K562 (cell line): ENCODE data around the gene ABI2. TPM values are rescaled to one million over a fixed set of nuclear protein-coding genes. Genes with fewer than 3 reads are reported as not detected.

Experiments used
- ATAC-seq: fragments of 200-7000 bp; cut with Tn5 transposase; 3 replicates; pipeline ENCODE4 v1.9.1; 2020; ENCODE audit warnings: moderate library complexity
- BruUV-seq: library from RNA; stranded (reverse); fragments of 400-500 nt; replicated peaks from 2 replicates; lab custom pipeline; 2021; lab: Mats Ljungman, UMichigan
- CTCF ChIA-PET: fragments of 300-600 bp; formaldehyde crosslinking; extraction: SDS; loops from one replicate; lab custom pipeline; 2021; ENCODE audit warnings: low intra/inter-chr PET ratio; lab: Yijun Ruan, JAX
- POLR2A ChIA-PET: fragments of 300-600, 350-650 bp; sonication (Branson Sonifier 250); formaldehyde crosslinking; extraction: SDS; loops from one replicate; lab custom pipeline; 2021; ENCODE audit warnings: antibody characterized with exemption, inconsistent platforms; lab: Yijun Ruan, JAX
- DNase-seq, 4 experiments: peaks; one replicate each; pipeline versions ENCODE4 v3.0.0 to v3.0.0-alpha.2; 2011 to 2018; ENCODE audit warnings: low spot score in 3 of 4, mixed read lengths in 3 of 4; ENCODE audit errors: extremely low read depth in 1 of 4
- FAIRE-seq: peaks from 2 replicates; lab custom pipeline; 2011; peaks lifted over from hg19 to GRCh38; lab: Jason Lieb, UNC
- H2AFZ ChIP-seq: 2 replicates; pipeline ENCODE4 v1.6.0; 2011; ENCODE audit warnings: low read depth, low read length, control low read depth, inconsistent platforms
- H3K27ac ChIP-seq: fragments of 200-600 bp; 3 replicates; pipeline ENCODE4 v1.8.0; 2011; ENCODE audit warnings: low read depth, mild to moderate bottlenecking, control low read depth, inconsistent platforms, low read length, moderate library complexity, mixed read lengths; ENCODE audit errors: extremely low read depth
- H3K27me3 ChIP-seq, 2 experiments: fragments of 300-600 bp in 1 of 2; 2 replicates in 1 of 2; 3 replicates in 1 of 2; pipeline versions ENCODE4 v1.6.0 to v1.8.0; 2011; ENCODE audit warnings: inconsistent platforms in 2 of 2, low read length in 2 of 2, mild to moderate bottlenecking in 1 of 2, mixed read lengths in 1 of 2, moderate library complexity in 1 of 2; ENCODE audit not compliant: control insufficient read depth in 2 of 2, insufficient read depth in 2 of 2
- H3K36me3 ChIP-seq: fragments of 300-600 bp; 3 replicates; pipeline ENCODE4 v1.8.0; 2011; ENCODE audit warnings: mild to moderate bottlenecking, low read length, inconsistent platforms; ENCODE audit not compliant: control insufficient read depth, insufficient read depth
- H3K4me1 ChIP-seq, 2 experiments: fragments of 200-600 bp in 1 of 2; replicated peaks in 1 of 2; 2 replicates in 1 of 2; 3 replicates in 1 of 2; pipeline versions ENCODE4 v1.5.1 to v1.8.0; 2011; ENCODE audit warnings: inconsistent platforms in 2 of 2, low read length in 2 of 2, mild to moderate bottlenecking in 1 of 2, mixed read lengths in 1 of 2, moderate library complexity in 1 of 2; ENCODE audit not compliant: control insufficient read depth in 2 of 2, insufficient read depth in 2 of 2
- H3K4me2 ChIP-seq: 2 replicates; pipeline ENCODE4 v1.6.1; 2011; ENCODE audit warnings: low read length, control low read depth, inconsistent platforms, mixed read lengths; ENCODE audit not compliant: insufficient read depth
- H3K4me3 ChIP-seq: fragments of 200-600 bp; sonication (generic), shearing (Covaris generic); 2 replicates; pipeline ENCODE4 v1.5.1; 2016; ENCODE audit warnings: control low read depth, inconsistent platforms
- H3K79me2 ChIP-seq: fragments of 200-600 bp; 3 replicates; pipeline ENCODE4 v1.8.0; 2011; ENCODE audit warnings: low read length, inconsistent platforms; ENCODE audit not compliant: control insufficient read depth, insufficient read depth
- H3K9ac ChIP-seq, 2 experiments: 2 replicates each; pipeline versions ENCODE4 v1.6.0 to v1.6.1; 2011; ENCODE audit warnings: low read depth in 2 of 2, low read length in 2 of 2, control low read depth in 1 of 2, inconsistent platforms in 1 of 2, mild to moderate bottlenecking in 1 of 2, mixed read lengths in 1 of 2; ENCODE audit not compliant: insufficient read depth in 1 of 2
- H3K9me1 ChIP-seq: one replicate; pipeline ENCODE4 v1.6.0; 2011; ENCODE audit warnings: inconsistent platforms, mild to moderate bottlenecking, low read length, moderate library complexity; ENCODE audit not compliant: control insufficient read depth, insufficient read depth
- H3K9me3 ChIP-seq: replicated peaks from 2 replicates; pipeline ENCODE4 v1.5.1; 2011; ENCODE audit warnings: low read depth, low read length, inconsistent platforms; ENCODE audit not compliant: control insufficient read depth, insufficient read depth
- H4K20me1 ChIP-seq: replicated peaks from 2 replicates; pipeline ENCODE4 v1.6.1; 2011; ENCODE audit warnings: low read length, inconsistent platforms, mixed read lengths; ENCODE audit not compliant: control insufficient read depth, insufficient read depth
- CAMTA2 ChIP-seq: fragments of 250-450 bp; sonication (Bioruptor Pico); conservative IDR thresholded peaks from 2 replicates; pipeline ENCODE4 v1.5.1; 2022
- CBFA2T2 ChIP-seq: fragments of 450-650 bp; conservative IDR thresholded peaks from 2 replicates; pipeline ENCODE4 v1.6.1; 2017; ENCODE audit warnings: mild to moderate bottlenecking
- CTCF ChIP-seq, 3 experiments: IDR thresholded peaks in 2 of 3; conservative IDR thresholded peaks in 1 of 3; 2 replicates each; pipeline ENCODE4 v1.5.1; 2011 to 2012; ENCODE audit warnings: low read length in 3 of 3, mild to moderate bottlenecking in 3 of 3, control low read depth in 2 of 3, improper control_type of control experiment in 1 of 3, inconsistent platforms in 1 of 3, low read depth in 1 of 3, mixed read lengths in 1 of 3, moderate library complexity in 1 of 3; ENCODE audit not compliant: insufficient read depth in 2 of 3
- HNRNPUL1 ChIP-seq: fragments of 200-400 bp; formaldehyde crosslinking; IDR thresholded peaks from 2 replicates; pipeline ENCODE4 v1.6.1; 2017; ENCODE audit warnings: low read length
- RAD21 ChIP-seq, 2 experiments: fragments of 250-450 bp in 1 of 2; fragments of 450-650 bp in 1 of 2; sonication (Bioruptor Pico) in 1 of 2; formaldehyde crosslinking in 1 of 2; IDR thresholded peaks in 1 of 2; conservative IDR thresholded peaks in 1 of 2; 2 replicates each; pipeline versions ENCODE4 v1.4.0 to v1.8.0; 2020 to 2022; ENCODE audit warnings: mild to moderate bottlenecking in 2 of 2, moderate library complexity in 1 of 2
- ZFP36 ChIP-seq: fragments of 150-350 bp; IDR thresholded peaks from 2 replicates; pipeline ENCODE4 v1.6.1; 2018; ENCODE audit warnings: low read length, low read depth; ENCODE audit not compliant: partially characterized antibody
- WGBS: fragments of 100-300 bp; shearing (Covaris generic); methylation state at CpG from one replicate; pipeline ENCODE4 v1.1.6; 2016; ENCODE audit warnings: low coverage, mixed read lengths; ENCODE audit not compliant: insufficient coverage; ENCODE audit errors: missing lambda C conversion rate; 5-methylcytosine and 5-hydroxymethylcytosine counted together
- in situ Hi-C: fragments of 300-500 bp; cut with MboI; formaldehyde crosslinking; loops from 4 replicates; pipeline ENCODE4 v1.15.0; 2018; ENCODE audit warnings: inconsistent platforms, mixed read lengths
- intact Hi-C: fragments of 100-400 bp; cut with micrococcal nuclease; formaldehyde crosslinking; loops from 2 replicates; pipeline ENCODE4 v1.14.2; 2022
- polyA plus RNA-seq, 8 experiments: library from polyadenylated mRNA; depleted of rRNA in 4 of 8; stranded (reverse) in 5 of 8; unstranded in 3 of 8; fragments of >200 nt; fragmentation: Nextera tagmentation in 2 of 8; fragmentation: Illumina TruSeq in 1 of 8; extraction: Ambion mirVana in 2 of 8; extraction: Trizol in 1 of 8; gene quantifications; 2 replicates each; pipeline versions ENCODE4 v1.2.1 to v1.2.3, GENCODE V29; 2011 to 2014; ENCODE audit warnings: inconsistent platforms in 1 of 8, missing spikeins in 1 of 8
- total RNA-seq, 7 experiments: library from RNA; depleted of rRNA in 6 of 7; stranded (reverse); fragments of >200 nt in 6 of 7; fragmentation: Illumina TruSeq in 2 of 7; extraction: Trizol in 2 of 7; gene quantifications; 2 replicates each; pipeline versions ENCODE4 v1.2.1 to v1.2.3, GENCODE V29; 2011 to 2021; ENCODE audit warnings: low replicate concordance in 1 of 7
- TF ChIP-seq, protein P1 (sequence below), 2 experiments: fragments of 450-650 bp; formaldehyde crosslinking in 1 of 2; IDR thresholded peaks; 2 replicates each; pipeline versions ENCODE4 v1.4.0 to v1.6.1; 2014 to 2020; ENCODE audit warnings: mild to moderate bottlenecking in 2 of 2, borderline replicate concordance in 1 of 2, low read depth in 1 of 2
- TF ChIP-seq, protein P2 (sequence below): fragments of 250-450 bp; sonication (Bioruptor Pico); IDR thresholded peaks from 2 replicates; pipeline ENCODE4 v1.8.0; 2022; ENCODE audit warnings: inconsistent platforms, mild to moderate bottlenecking, moderate library complexity, borderline replicate concordance

Gene ABI2
- total and polyA plus RNA-seq, 9 of the 15 experiments (the other 6 are each of a cell fraction or from before 2014, with no cell fraction given) = 5.3 to 24.3 (median 12.2) TPM

DNA sequence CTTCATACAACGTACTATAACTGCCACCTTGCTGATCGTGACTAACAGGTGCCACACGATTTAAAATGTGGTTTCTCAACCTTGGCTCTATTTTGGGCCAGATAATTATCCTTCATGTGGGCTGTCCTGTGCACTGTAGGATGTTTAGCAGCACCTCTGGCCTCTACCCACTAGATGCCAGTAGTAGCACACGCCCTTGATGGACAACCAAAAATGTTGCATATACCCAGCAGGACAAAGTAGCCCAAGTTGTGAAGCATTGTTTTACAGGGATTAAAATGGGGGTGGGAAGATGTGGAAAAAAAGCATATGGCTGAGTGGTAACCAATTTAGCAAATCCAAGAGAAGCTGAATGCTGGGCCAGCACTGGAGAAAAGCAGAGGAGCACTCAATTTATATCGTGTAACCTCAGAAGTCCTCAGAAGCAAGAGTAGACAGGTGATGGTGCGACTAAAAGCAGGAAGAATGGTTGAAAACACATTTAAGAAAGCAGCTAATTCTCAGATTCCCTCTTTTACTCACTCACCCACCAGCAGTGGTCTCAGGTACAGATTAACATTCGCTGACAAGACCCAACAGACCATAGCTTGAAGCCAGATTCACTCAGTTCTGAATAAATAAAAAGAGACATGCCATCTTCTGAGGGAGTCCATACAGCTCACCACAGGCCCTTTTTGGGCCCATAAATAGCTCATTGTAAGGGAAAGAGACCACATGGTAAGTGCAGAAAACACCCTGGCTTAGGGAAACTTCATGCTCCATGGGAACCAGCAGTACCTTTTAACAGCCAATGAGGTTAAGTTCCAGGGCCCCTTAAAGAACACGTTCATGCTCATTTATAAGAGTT is 156.3 kb downstream of the ABI2 start:
- peak; percentile 75; the same call in 2 of the 3 replicates for ATAC-seq
- TF ChIP-seq ZFP36 (no peak), RAD21 (CRISPR knock-in tag; conservative IDR thresholded peaks at IDR 0.05 in 1 of 2, IDR thresholded peaks at IDR 0.05 in 1 of 2) (peak; percentile 46 to 67), CAMTA2 (CRISPR knock-in tag) (no peak), HNRNPUL1 (no peak), CTCF (IDR thresholded peaks at IDR 0.05 in 2 of 3, conservative IDR thresholded peaks at IDR 0.05 in 1 of 3; ENCODE audit: insufficient read depth in 2 of 3, low read depth in 1 of 3, low read length in 3 of 3) (peak in 2 of 3 experiments; percentile 36 to 49; a peak in 2 of 6 replicates), CBFA2T2 (no peak)
- TF ChIP-seq, protein P1, sequence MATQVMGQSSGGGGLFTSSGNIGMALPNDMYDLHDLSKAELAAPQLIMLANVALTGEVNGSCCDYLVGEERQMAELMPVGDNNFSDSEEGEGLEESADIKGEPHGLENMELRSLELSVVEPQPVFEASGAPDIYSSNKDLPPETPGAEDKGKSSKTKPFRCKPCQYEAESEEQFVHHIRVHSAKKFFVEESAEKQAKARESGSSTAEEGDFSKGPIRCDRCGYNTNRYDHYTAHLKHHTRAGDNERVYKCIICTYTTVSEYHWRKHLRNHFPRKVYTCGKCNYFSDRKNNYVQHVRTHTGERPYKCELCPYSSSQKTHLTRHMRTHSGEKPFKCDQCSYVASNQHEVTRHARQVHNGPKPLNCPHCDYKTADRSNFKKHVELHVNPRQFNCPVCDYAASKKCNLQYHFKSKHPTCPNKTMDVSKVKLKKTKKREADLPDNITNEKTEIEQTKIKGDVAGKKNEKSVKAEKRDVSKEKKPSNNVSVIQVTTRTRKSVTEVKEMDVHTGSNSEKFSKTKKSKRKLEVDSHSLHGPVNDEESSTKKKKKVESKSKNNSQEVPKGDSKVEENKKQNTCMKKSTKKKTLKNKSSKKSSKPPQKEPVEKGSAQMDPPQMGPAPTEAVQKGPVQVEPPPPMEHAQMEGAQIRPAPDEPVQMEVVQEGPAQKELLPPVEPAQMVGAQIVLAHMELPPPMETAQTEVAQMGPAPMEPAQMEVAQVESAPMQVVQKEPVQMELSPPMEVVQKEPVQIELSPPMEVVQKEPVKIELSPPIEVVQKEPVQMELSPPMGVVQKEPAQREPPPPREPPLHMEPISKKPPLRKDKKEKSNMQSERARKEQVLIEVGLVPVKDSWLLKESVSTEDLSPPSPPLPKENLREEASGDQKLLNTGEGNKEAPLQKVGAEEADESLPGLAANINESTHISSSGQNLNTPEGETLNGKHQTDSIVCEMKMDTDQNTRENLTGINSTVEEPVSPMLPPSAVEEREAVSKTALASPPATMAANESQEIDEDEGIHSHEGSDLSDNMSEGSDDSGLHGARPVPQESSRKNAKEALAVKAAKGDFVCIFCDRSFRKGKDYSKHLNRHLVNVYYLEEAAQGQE (IDR thresholded peaks at IDR 0.05; ENCODE audit: borderline replicate concordance) = 0 out of 2 replicates have a peak, but pooled peaks have one; percentile 32
- TF ChIP-seq, protein P1 (CRISPR knock-in tag; IDR thresholded peaks at IDR 0.05; ENCODE audit: low read depth) = no peak
- TF ChIP-seq, protein P2, sequence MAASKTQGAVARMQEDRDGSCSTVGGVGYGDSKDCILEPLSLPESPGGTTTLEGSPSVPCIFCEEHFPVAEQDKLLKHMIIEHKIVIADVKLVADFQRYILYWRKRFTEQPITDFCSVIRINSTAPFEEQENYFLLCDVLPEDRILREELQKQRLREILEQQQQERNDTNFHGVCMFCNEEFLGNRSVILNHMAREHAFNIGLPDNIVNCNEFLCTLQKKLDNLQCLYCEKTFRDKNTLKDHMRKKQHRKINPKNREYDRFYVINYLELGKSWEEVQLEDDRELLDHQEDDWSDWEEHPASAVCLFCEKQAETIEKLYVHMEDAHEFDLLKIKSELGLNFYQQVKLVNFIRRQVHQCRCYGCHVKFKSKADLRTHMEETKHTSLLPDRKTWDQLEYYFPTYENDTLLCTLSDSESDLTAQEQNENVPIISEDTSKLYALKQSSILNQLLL (CRISPR knock-in tag) = no peak
- H3K36me3 ChIP-seq = no peaks in the 10 kb centered on the region
- H4K20me1 ChIP-seq = no peaks in the 10 kb centered on the region
- H3K27me3 ChIP-seq = no peaks in the 10 kb centered on the region
- H3K27ac ChIP-seq = no peak overlapping the region
- no peak overlapping the region for H3K4me2 ChIP-seq
- WGBS = 5% methylated on average over 6 of the region's 8 CpGs
- DNase-seq = peak in 2 of 4 experiments; percentile 3 to 11
- no peak overlapping the region for H2AFZ ChIP-seq
- H3K4me1 ChIP-seq = no peaks in the 10 kb centered on the region
- H3K79me2 ChIP-seq = no peaks in the 10 kb centered on the region
- intact Hi-C loops = loop anchor here (1.0 to 5.0 kb wide), 3 partner anchors 167 to 423 kb away; no protein-coding TSS in a partner anchor
- H3K4me3 ChIP-seq = no peak overlapping the region
- CTCF ChIA-PET = interaction anchor here (0.6 kb wide), 1 partner anchor 1683 kb away, joined by 4 read pairs; no protein-coding TSS in a partner anchor
- H3K9me3 ChIP-seq = no peaks in the 10 kb centered on the region
- BruUV-seq = no TSS peak
- POLR2A ChIA-PET = interaction anchor here (0.8 kb wide), 1 partner anchor 463 kb away, joined by 4 read pairs; no protein-coding TSS in a partner anchor
- peak; percentile 19 for FAIRE-seq
- H3K9ac ChIP-seq = no peak overlapping the region
- H3K9me1 ChIP-seq = no peaks in the 10 kb centered on the region
- in situ Hi-C loops = no loop called here
